BLaER1 treated with 17β-estradiol and CSF1 and Interleukin-3, amounts not matched to agents 10 nM and 100 nM (cell line): Measurements from ENCODE around the gene CD164L2.
"Not testable (repeated sequence)": the region's sequence is repeated elsewhere in the genome, so short reads cannot be mapped to it uniquely, and the experiment has no call there.

Source experiments
- H3K27ac ChIP-seq, 11 experiments: shearing (Covaris generic); formaldehyde crosslinking; 2 replicates each; pipeline ENCODE4 v1.8.1; 2022
- H3K27me3 ChIP-seq, 11 experiments: shearing (Covaris generic); formaldehyde crosslinking; 2 replicates each; pipeline ENCODE4 v1.8.1; 2022
- H3K36me3 ChIP-seq, 11 experiments: shearing (Covaris generic); formaldehyde crosslinking; 2 replicates each; pipeline ENCODE4 v1.8.1; 2022
- H3K4me1 ChIP-seq, 10 experiments: shearing (Covaris generic); formaldehyde crosslinking; 2 replicates each; pipeline ENCODE4 v1.8.1; 2022
- H3K4me2 ChIP-seq, 11 experiments: shearing (Covaris generic); formaldehyde crosslinking; 2 replicates each; pipeline ENCODE4 v1.8.1; 2022
- H3K4me3 ChIP-seq, 10 experiments: shearing (Covaris generic); formaldehyde crosslinking; 2 replicates each; pipeline ENCODE4 v1.8.1; 2022
- H3K9ac ChIP-seq, 11 experiments: shearing (Covaris generic); formaldehyde crosslinking; 2 replicates each; pipeline ENCODE4 v1.8.1; 2022
- H3K9me3 ChIP-seq, 11 experiments: shearing (Covaris generic); formaldehyde crosslinking; replicated peaks in 1 of 11; 2 replicates each; pipeline ENCODE4 v1.8.1; 2022
- H4K20me1 ChIP-seq, 11 experiments: shearing (Covaris generic); formaldehyde crosslinking; 2 replicates each; pipeline ENCODE4 v1.8.1; 2022
- Cebpa-rat ChIP-seq, 11 experiments: shearing (Covaris generic); IDR thresholded peaks; 2 replicates each; pipeline ENCODE4 v1.8.1; 2022

The CD164L2 gene

GRCh38 chr1:27383039-27383605 lies at the start of gene CD164L2:
TSS of gene CD164L2 (minus strand) at chr1:27383333. CDS start at chr1:27383239, 94 bp downstream.
- Histone ChIP-seq H3K36me3 (no peaks in the 10 kb centered on the region), H3K4me2 (no peak within 1 kb of the TSS), H3K4me1 (peaks cover 2 to 24% (median 8%) of the 10 kb centered on the region in 10 experiments; a peak in 19 of 20 replicates), H3K4me3 (no peak within 1 kb of the TSS), H3K9ac (no peak within 1 kb of the TSS), H3K27me3 (no peaks in the 10 kb centered on the region), H4K20me1 (no peaks in the 10 kb centered on the region), H3K9me3 (no peaks in the 10 kb centered on the region), H3K27ac (no peak within 1 kb of the TSS)
- TF ChIP-seq Cebpa-rat (IDR thresholded peaks at IDR 0.05) = no peak

- Histone ChIP-seq H3K9ac (peak overlapping the region in 6 of 11 experiments; percentile 19 to 41 (median 34); a peak in 7 of 22 replicates), H3K36me3 (peaks cover 0 to 22% (median 4%) of the 10 kb centered on the region in 11 experiments; a peak in 9 of 22 replicates), H3K27ac (peak overlapping the region; percentile 22 to 98 (median 91); a peak in 19 of 22 replicates), H3K4me2 (peak overlapping the region; percentile 81 to 99 (median 90)), H4K20me1 (peaks cover 0 to 91% (median 5%) of the 10 kb centered on the region in 11 experiments; a peak in 12 of 22 replicates), H3K4me1 (peaks cover 93 to 100% (median 98%) of the 10 kb centered on the region in 10 experiments)
- H3K27me3 ChIP-seq, H3K4me3 ChIP-seq, H3K9me3 ChIP-seq: not testable (repeated sequence)
Observed at GRCh38 chr1:27432725-27433124, 49.6 kb upstream of the CD164L2 start.

GRCh38 chr1:27431601-27431940 lies 48.4 kb upstream of the CD164L2 start:
- peaks cover 0 to 79% (median 13%) of the 10 kb centered on the region in 11 experiments; a peak in 11 of 22 replicates for H4K20me1 ChIP-seq
- H3K27me3 ChIP-seq = no peaks in the 10 kb centered on the region
- peaks cover 0 to 3% (median 0%) of the 10 kb centered on the region in 11 experiments; a peak in 1 of 22 replicates for H3K9me3 ChIP-seq
- TF ChIP-seq Cebpa-rat (IDR thresholded peaks at IDR 0.05) = no peak
- peak overlapping the region; percentile 81 to 99 (median 90) for H3K4me2 ChIP-seq
- H3K4me1 ChIP-seq = peaks cover 93 to 100% (median 98%) of the 10 kb centered on the region in 10 experiments
- H3K4me3 ChIP-seq = peak overlapping the region; percentile 4 to 62 (median 47); a peak in 15 of 20 replicates
- H3K9ac ChIP-seq = peak overlapping the region; percentile 60 to 81 (median 70)
- peaks cover 5 to 33% (median 11%) of the 10 kb centered on the region in 11 experiments; a peak in 16 of 22 replicates for H3K36me3 ChIP-seq
- H3K27ac ChIP-seq = peak overlapping the region; percentile 69 to 98 (median 81)

GRCh38 chr1:27430903-27431600 lies 47.9 kb upstream of the CD164L2 start:
- peaks cover 93 to 100% (median 98%) of the 10 kb centered on the region in 10 experiments for H3K4me1 ChIP-seq
- H3K4me3 ChIP-seq = peak overlapping the region; percentile 30 to 62 (median 47)
- H3K36me3 ChIP-seq = peaks cover 7 to 39% (median 16%) of the 10 kb centered on the region in 11 experiments; a peak in 17 of 22 replicates
- H3K27ac ChIP-seq = peak overlapping the region; percentile 69 to 98 (median 81)
- peak overlapping the region; percentile 60 to 81 (median 70) for H3K9ac ChIP-seq
- peak overlapping the region; percentile 81 to 99 (median 90) for H3K4me2 ChIP-seq
- no peak for TF ChIP-seq Cebpa-rat (IDR thresholded peaks at IDR 0.05)
- no peaks in the 10 kb centered on the region for H3K27me3 ChIP-seq
- H4K20me1 ChIP-seq = peaks cover 0 to 74% (median 8%) of the 10 kb centered on the region in 11 experiments; a peak in 11 of 22 replicates
- peaks cover 0 to under 1% (median 0%) of the 10 kb centered on the region in 11 experiments; a peak in 1 of 22 replicates for H3K9me3 ChIP-seq

- Histone ChIP-seq H3K27me3 (no peaks in the 10 kb centered on the region), H3K9ac (peak overlapping the region; percentile 60 to 81 (median 70)), H3K4me1 (peaks cover 95 to 100% (median 99%) of the 10 kb centered on the region in 10 experiments), H3K27ac (peak overlapping the region; percentile 69 to 98 (median 81)), H3K4me2 (peak overlapping the region; percentile 81 to 99 (median 90)), H3K4me3 (peak overlapping the region; percentile 6 to 62 (median 47); a peak in 16 of 20 replicates), H4K20me1 (peaks cover 0 to 73% (median 19%) of the 10 kb centered on the region in 11 experiments; a peak in 17 of 22 replicates), H3K9me3 (no peaks in the 10 kb centered on the region), H3K36me3 (peaks cover 23 to 51% (median 37%) of the 10 kb centered on the region in 11 experiments)
- TF ChIP-seq Cebpa-rat (IDR thresholded peaks at IDR 0.05) = no peak
Observed at GRCh38 chr1:27429029-27429425, 45.9 kb upstream of the CD164L2 start.

GRCh38 chr1:27428316-27429028 lies 45.3 kb upstream of the CD164L2 start:
- no peak; a peak in 1 of 22 replicates for TF ChIP-seq Cebpa-rat (IDR thresholded peaks at IDR 0.05)
- Histone ChIP-seq H3K27me3 (no peaks in the 10 kb centered on the region), H3K4me3 (peak overlapping the region; percentile 6 to 62 (median 46); a peak in 18 of 20 replicates), H4K20me1 (peaks cover 0 to 73% (median 23%) of the 10 kb centered on the region in 11 experiments; a peak in 17 of 22 replicates), H3K9ac (peak overlapping the region; percentile 60 to 81 (median 70)), H3K36me3 (peaks cover 28 to 51% (median 42%) of the 10 kb centered on the region in 11 experiments), H3K27ac (peak overlapping the region; percentile 69 to 98 (median 81)), H3K4me1 (peaks cover 93 to 100% (median 98%) of the 10 kb centered on the region in 10 experiments), H3K4me2 (peak overlapping the region; percentile 81 to 99 (median 90)), H3K9me3 (no peaks in the 10 kb centered on the region)

GRCh38 chr1:27427816-27428315 lies 44.7 kb upstream of the CD164L2 start:
- H3K4me2 ChIP-seq = peak overlapping the region; percentile 81 to 99 (median 90)
- TF ChIP-seq Cebpa-rat (IDR thresholded peaks at IDR 0.05) = peak in 1 of 11 experiments; percentile 10; a peak in 2 of 22 replicates
- peaks cover 0 to 73% (median 27%) of the 10 kb centered on the region in 11 experiments; a peak in 17 of 22 replicates for H4K20me1 ChIP-seq
- peak overlapping the region; percentile 60 to 81 (median 70); a peak in 21 of 22 replicates for H3K9ac ChIP-seq
- H3K9me3 ChIP-seq = no peaks in the 10 kb centered on the region
- H3K27ac ChIP-seq = peak overlapping the region; percentile 69 to 98 (median 81)
- H3K4me3 ChIP-seq = peak overlapping the region; percentile 6 to 62 (median 46); a peak in 15 of 20 replicates
- H3K27me3 ChIP-seq = no peaks in the 10 kb centered on the region
- H3K36me3 ChIP-seq = peaks cover 28 to 55% (median 43%) of the 10 kb centered on the region in 11 experiments
- peaks cover 91 to 99% (median 96%) of the 10 kb centered on the region in 10 experiments for H3K4me1 ChIP-seq

- Histone ChIP-seq H3K9me3 (no peaks in the 10 kb centered on the region), H3K4me3 (peak overlapping the region in 6 of 10 experiments; percentile 6 to 62 (median 47); a peak in 8 of 20 replicates), H3K4me1 (peaks cover 87 to 99% (median 95%) of the 10 kb centered on the region in 10 experiments), H3K4me2 (peak overlapping the region; percentile 81 to 99 (median 90)), H3K27me3 (no peaks in the 10 kb centered on the region), H3K9ac (peak overlapping the region in 10 of 11 experiments; percentile 60 to 79 (median 70); a peak in 19 of 22 replicates), H4K20me1 (peaks cover 0 to 74% (median 27%) of the 10 kb centered on the region in 11 experiments; a peak in 17 of 22 replicates), H3K36me3 (peaks cover 33 to 60% (median 46%) of the 10 kb centered on the region in 11 experiments), H3K27ac (peak overlapping the region; percentile 69 to 98 (median 81); a peak in 21 of 22 replicates)
- TF ChIP-seq Cebpa-rat (IDR thresholded peaks at IDR 0.05) = no peak
Observed at GRCh38 chr1:27427329-27427728, 44.2 kb upstream of the CD164L2 start.
